ENCODE data around the gene AJM1. TPM values are rescaled to one million over a fixed set of nuclear protein-coding genes. Genes with fewer than 3 reads are reported as not detected.

AJM1 gene
- polyA plus RNA-seq, 3 donors = 0.10 to 2.0 (median 0.18) TPM

GRCh38 chr9:136798708-136799078 is 43.6 kb upstream of the AJM1 start:
- no peak for TF ChIP-seq CTCF (IDR thresholded peaks at IDR 0.05)
- Mint-ChIP-seq H3K27ac (no peak overlapping the region), H3K36me3 (peaks cover 2 to 9% of the 10 kb centered on the region in 2 donors), H3K27me3 (ENCODE audit: low read depth in 3 of 3) (peaks cover 66 to 83% (median 73%) of the 10 kb centered on the region in 3 donors), H3K4me3 (peak overlapping the region in 1 of 2 donors; percentile 68), H3K9me3 (peaks cover 0 to 16% (median 1%) of the 10 kb centered on the region in 7 donors), H3K4me1 (peaks cover 30% of the 10 kb centered on the region)
- Histone ChIP-seq H3K9me3 (replicated peaks in 1 of 2; ENCODE audit: control insufficient read depth in 1 of 2, insufficient read depth in 1 of 2, low read length in 2 of 2) (no peaks in the 10 kb centered on the region), H4K20me1 (ENCODE audit: insufficient read depth, low read length) (peaks cover 7% of the 10 kb centered on the region), H3K9ac (ENCODE audit: insufficient read depth, low read length, poor library complexity, severe bottlenecking) (no peak overlapping the region), H3K79me2 (ENCODE audit: insufficient read depth, low read length) (no peaks in the 10 kb centered on the region), H3K4me2 (replicated peaks; ENCODE audit: extremely low read depth, low read length, poor library complexity, severe bottlenecking) (no peak overlapping the region), H3K27ac (ENCODE audit: low read depth in 1 of 2, low read length in 2 of 2) (no peak overlapping the region), H2AFZ (ENCODE audit: insufficient read depth, low read depth, low read length, poor library complexity, severe bottlenecking) (no peak overlapping the region), H3K4me1 (ENCODE audit: control insufficient read depth in 1 of 2, insufficient read depth in 2 of 2, low read length in 2 of 2) (peaks cover 26 to 33% of the 10 kb centered on the region in 2 donors), H3K27me3 (ENCODE audit: control insufficient read depth in 2 of 2, insufficient read depth in 2 of 2, low read length in 2 of 2) (peaks cover 34 to 66% of the 10 kb centered on the region in 2 donors), H3K4me3 (replicated peaks in 1 of 3; ENCODE audit: low read depth in 2 of 3, low read length in 3 of 3) (no peak overlapping the region), H3K36me3 (replicated peaks in 1 of 2; ENCODE audit: control insufficient read depth in 1 of 2, insufficient read depth in 2 of 2, low read length in 2 of 2) (no peaks in the 10 kb centered on the region)
- intact Hi-C loops (cut with micrococcal nuclease) = no loop called here
- WGBS (ENCODE audit: insufficient coverage) = 93% methylated on average over 4 of the region's 6 CpGs
- DNase-seq = no peak

GRCh38 chr9:136799079-136799853 is 43.0 kb upstream of the AJM1 start:
- H3K9me3 Mint-ChIP-seq = peaks cover 0 to 18% (median 3%) of the 10 kb centered on the region in 7 donors
- intact Hi-C loops (cut with micrococcal nuclease) = no loop called here
- WGBS (ENCODE audit: insufficient coverage) = 24% methylated on average over 33 of the region's 35 CpGs
- Histone ChIP-seq H3K4me3 (replicated peaks in 1 of 3; ENCODE audit: low read depth in 2 of 3, low read length in 3 of 3) (peak overlapping the region in 2 of 3 experiments; percentile 33 to 70), H3K4me1 (ENCODE audit: control insufficient read depth in 1 of 2, insufficient read depth in 2 of 2, low read length in 2 of 2) (peaks cover 26 to 33% of the 10 kb centered on the region in 2 donors), H3K9ac (ENCODE audit: insufficient read depth, low read length, poor library complexity, severe bottlenecking) (no peak overlapping the region), H3K79me2 (ENCODE audit: insufficient read depth, low read length) (no peaks in the 10 kb centered on the region), H3K9me3 (replicated peaks in 1 of 2; ENCODE audit: control insufficient read depth in 1 of 2, insufficient read depth in 1 of 2, low read length in 2 of 2) (no peaks in the 10 kb centered on the region), H3K27me3 (ENCODE audit: control insufficient read depth in 2 of 2, insufficient read depth in 2 of 2, low read length in 2 of 2) (peaks cover 34 to 66% of the 10 kb centered on the region in 2 donors), H3K4me2 (replicated peaks; ENCODE audit: extremely low read depth, low read length, poor library complexity, severe bottlenecking) (peak overlapping the region; percentile 79), H2AFZ (ENCODE audit: insufficient read depth, low read depth, low read length, poor library complexity, severe bottlenecking) (no peak overlapping the region), H3K27ac (ENCODE audit: low read depth in 1 of 2, low read length in 2 of 2) (no peak overlapping the region), H3K36me3 (replicated peaks in 1 of 2; ENCODE audit: control insufficient read depth in 1 of 2, insufficient read depth in 2 of 2, low read length in 2 of 2) (no peaks in the 10 kb centered on the region), H4K20me1 (ENCODE audit: insufficient read depth, low read length) (peaks cover 7% of the 10 kb centered on the region)
- H3K27me3 Mint-ChIP-seq (ENCODE audit: low read depth in 3 of 3) = peaks cover 66 to 85% (median 73%) of the 10 kb centered on the region in 3 donors
- H3K4me3 Mint-ChIP-seq = peak overlapping the region in 1 of 2 donors; percentile 68
- peaks cover 30% of the 10 kb centered on the region for H3K4me1 Mint-ChIP-seq
- peaks cover 6 to 13% of the 10 kb centered on the region in 2 donors for H3K36me3 Mint-ChIP-seq
- no peak for TF ChIP-seq CTCF (IDR thresholded peaks at IDR 0.05)
- H3K27ac Mint-ChIP-seq = no peak overlapping the region
- no peak for DNase-seq
